PC-9 (cell line): Measurements from ENCODE around the gene FIGNL2. TPM values are rescaled to one million over a fixed set of nuclear protein-coding genes. Genes with fewer than 3 reads are reported as not detected.

Experiments used
- BruUV-seq: library from RNA; stranded (reverse); fragments of 400-500 nt; replicated peaks from 2 replicates; lab custom pipeline; 2021; lab: Mats Ljungman, UMichigan
- CTCF ChIA-PET: fragments of 300-600 bp; sonication (Branson Sonifier 250); formaldehyde crosslinking; loops from one replicate; lab custom pipeline; 2022; ENCODE audit warnings: antibody characterized with exemption; lab: Charles Lee
- POLR2A ChIA-PET: fragments of 300-600 bp; sonication (Branson Sonifier 250); formaldehyde crosslinking; loops from one replicate; lab custom pipeline; 2022; ENCODE audit warnings: antibody characterized with exemption; ENCODE audit not compliant: unreplicated experiment; lab: Charles Lee
- DNase-seq, 2 experiments: peaks; one replicate each; pipeline versions ENCODE4 v3.0.0 to v3.0.0-alpha.2; 2015 to 2022; ENCODE audit warnings: mixed read lengths in 1 of 2
- H2AFZ ChIP-seq: fragments of 200-600 bp; sonication (generic); 2 replicates; pipeline ENCODE4 v1.8.1; 2017; ENCODE audit warnings: antibody characterized with exemption
- H3F3A ChIP-seq: fragments of 200-600 bp; sonication (generic); 2 replicates; pipeline ENCODE4 v1.8.1; 2017; ENCODE audit warnings: antibody characterized with exemption, mild to moderate bottlenecking, low read depth; ENCODE audit not compliant: insufficient read depth
- H3K27ac ChIP-seq: fragments of 200-600 bp; sonication (generic); 2 replicates; pipeline ENCODE4 v1.6.1; 2016; ENCODE audit warnings: mixed run types
- H3K27me3 ChIP-seq: fragments of 200-600 bp; sonication (generic); 2 replicates; pipeline ENCODE4 v1.6.1; 2016; ENCODE audit warnings: low read depth, mixed run types; ENCODE audit not compliant: insufficient read depth
- H3K36me3 ChIP-seq: fragments of 200-600 bp; sonication (generic); 2 replicates; pipeline ENCODE4 v1.6.1; 2016; ENCODE audit warnings: low read depth, mixed run types
- H3K4me1 ChIP-seq: fragments of 200-600 bp; sonication (generic); replicated peaks from 2 replicates; pipeline ENCODE4 v1.6.1; 2016; ENCODE audit warnings: mixed run types; ENCODE audit not compliant: insufficient read depth
- H3K4me2 ChIP-seq: fragments of 200-600 bp; sonication (generic); 2 replicates; pipeline ENCODE4 v1.6.1; 2017; ENCODE audit warnings: mixed run types
- H3K4me3 ChIP-seq: fragments of 200-600 bp; sonication (generic); 2 replicates; pipeline ENCODE4 v1.6.1; 2016; ENCODE audit warnings: mixed run types
- H3K79me2 ChIP-seq: fragments of 200-600 bp; sonication (generic); 2 replicates; pipeline ENCODE4 v1.6.1; 2017; ENCODE audit warnings: low read depth, mixed run types
- H3K9me2 ChIP-seq: fragments of 200-600 bp; sonication (generic); 2 replicates; pipeline ENCODE4 v1.8.1; 2017; ENCODE audit warnings: mild to moderate bottlenecking; ENCODE audit not compliant: insufficient read depth
- H3K9me3 ChIP-seq: fragments of 200-600 bp; sonication (generic); 2 replicates; pipeline ENCODE4 v1.8.1; 2016; ENCODE audit warnings: low read depth; ENCODE audit not compliant: insufficient read depth
- H4K20me1 ChIP-seq: fragments of 200-600 bp; sonication (generic); 2 replicates; pipeline ENCODE4 v1.8.1; 2017; ENCODE audit not compliant: insufficient read depth
- CTCF ChIP-seq: fragments of 200-600 bp; sonication (generic); conservative IDR thresholded peaks from 2 replicates; pipeline ENCODE4 v1.6.1; 2017; ENCODE audit warnings: mixed run types, antibody characterized with exemption, mild to moderate bottlenecking, moderate library complexity
- EZH2 ChIP-seq: fragments of 200-600 bp; sonication (generic); IDR thresholded peaks from 2 replicates; pipeline ENCODE4 v1.8.0; 2017; ENCODE audit warnings: antibody characterized with exemption, low read depth
- intact Hi-C: fragments of 100-400 bp; cut with micrococcal nuclease; formaldehyde crosslinking; loops from one replicate; pipeline ENCODE4 v1.10.0; 2022; ENCODE audit not compliant: unreplicated experiment
- total RNA-seq: library from RNA; stranded (reverse); gene quantifications from 2 replicates; pipeline ENCODE4 v1.2.3, GENCODE V29; 2021

The FIGNL2 gene
- total RNA-seq, 1 experiment from 2014 or later: not detected

DNA sequence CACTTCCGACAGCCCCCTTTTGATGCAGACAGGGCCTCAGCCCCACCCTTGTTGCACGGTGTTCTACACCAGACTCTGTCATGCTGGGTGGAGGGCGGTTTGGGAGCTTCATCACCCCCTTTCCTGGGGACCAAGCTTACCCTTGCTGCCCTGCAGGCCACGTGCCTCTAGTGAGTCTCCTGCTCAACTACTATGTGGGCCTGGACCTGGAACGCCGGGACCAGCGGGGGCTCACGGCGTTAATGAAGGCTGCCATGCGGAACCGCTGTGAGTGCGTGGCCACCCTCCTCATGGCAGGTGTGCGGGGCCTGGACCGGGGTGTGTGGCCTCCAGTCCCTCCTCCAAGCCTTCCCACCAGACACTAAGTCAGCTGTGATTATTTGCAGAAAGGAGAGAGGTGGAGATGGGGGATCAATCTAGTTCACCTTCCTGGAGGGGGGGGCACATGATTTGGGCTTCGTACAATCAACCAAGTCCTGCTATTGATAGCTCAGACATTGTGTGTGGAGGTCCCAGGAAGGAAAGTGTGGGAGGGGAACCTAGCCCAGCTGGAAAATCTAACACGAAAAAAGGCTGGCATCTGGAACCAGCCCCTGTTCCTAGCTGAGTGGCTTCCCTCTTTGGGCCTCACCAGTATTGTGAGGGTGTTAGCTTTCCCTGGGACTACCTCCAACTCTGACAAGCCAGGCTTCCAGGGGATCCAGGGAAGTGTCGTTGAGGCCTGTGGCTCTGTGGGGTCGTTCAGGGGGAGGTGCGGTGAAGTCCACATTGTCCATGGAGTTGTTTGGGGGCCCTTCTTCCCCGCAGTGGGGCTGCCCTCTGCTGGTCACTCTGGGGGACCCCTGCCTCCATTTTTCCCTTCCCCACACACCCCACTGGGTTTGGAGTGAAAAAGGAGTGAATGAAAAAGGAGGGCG is 41.0 kb upstream of the FIGNL2 start:
- Histone ChIP-seq H3F3A (no peaks in the 10 kb centered on the region), H3K4me3 (no peak overlapping the region), H3K9me2 (no peaks in the 10 kb centered on the region), H3K4me2 (no peak overlapping the region), H2AFZ (no peak overlapping the region), H3K27ac (no peak overlapping the region), H3K9me3 (peaks cover 7% of the 10 kb centered on the region; the same call in 1 of the 2 replicates), H3K36me3 (no peaks in the 10 kb centered on the region), H3K4me1 (no peaks in the 10 kb centered on the region), H3K79me2 (no peaks in the 10 kb centered on the region), H4K20me1 (no peaks in the 10 kb centered on the region), H3K27me3 (no peaks in the 10 kb centered on the region; the same call in 1 of the 2 replicates)
- intact Hi-C loops: no loop called here
- TF ChIP-seq EZH2: no peak
- TF ChIP-seq CTCF: no peak; the same call in 1 of the 2 replicates
- CTCF ChIA-PET: no interaction called here
- no peak for DNase-seq
- POLR2A ChIA-PET: no interaction called here
- no TSS peak for BruUV-seq

- no peaks in the 10 kb centered on the region for H4K20me1 ChIP-seq
- no peaks in the 10 kb centered on the region for H3K79me2 ChIP-seq
- H2AFZ ChIP-seq: no peak overlapping the region
- CTCF ChIA-PET: no interaction called here
- no peaks in the 10 kb centered on the region; the same call in 1 of the 2 replicates for H3K27me3 ChIP-seq
- no peaks in the 10 kb centered on the region for H3F3A ChIP-seq
- no peaks in the 10 kb centered on the region for H3K4me1 ChIP-seq
- H3K9me3 ChIP-seq: peaks cover 7% of the 10 kb centered on the region; the same call in 1 of the 2 replicates
- H3K36me3 ChIP-seq: no peaks in the 10 kb centered on the region
- intact Hi-C loops: no loop called here
- DNase-seq: no peak
- BruUV-seq: no TSS peak
- no peak overlapping the region for H3K4me3 ChIP-seq
- H3K9me2 ChIP-seq: no peaks in the 10 kb centered on the region
- TF ChIP-seq EZH2 (no peak), CTCF (no peak)
- H3K4me2 ChIP-seq: no peak overlapping the region
- no peak overlapping the region for H3K27ac ChIP-seq
- POLR2A ChIA-PET: no interaction called here
Observed at GRCh38 chr12:51888316-51889215, 40.0 kb upstream of the FIGNL2 start.
